Prostate gland (tissue), 2 donors: ENCODE results near the gene MORC3.

Experiments used
- CTCF ChIP-seq, 4 experiments: fragments of 200-600 bp in 2 of 4; fragments of 450-650 bp in 2 of 4; sonication (generic) in 2 of 4; IDR thresholded peaks; 1 replicate in 3 of 4; 2 replicates in 1 of 4; pipeline ENCODE4 v1.5.1; 2016 to 2019; ENCODE audit warnings: antibody characterized with exemption in 4 of 4, mild to moderate bottlenecking in 2 of 4, moderate library complexity in 2 of 4
- POLR2A ChIP-seq: fragments of 450-650 bp; IDR thresholded peaks from one replicate; pipeline ENCODE4 v1.6.1; 2016; ENCODE audit warnings: antibody characterized with exemption, mild to moderate bottlenecking

DNA sequence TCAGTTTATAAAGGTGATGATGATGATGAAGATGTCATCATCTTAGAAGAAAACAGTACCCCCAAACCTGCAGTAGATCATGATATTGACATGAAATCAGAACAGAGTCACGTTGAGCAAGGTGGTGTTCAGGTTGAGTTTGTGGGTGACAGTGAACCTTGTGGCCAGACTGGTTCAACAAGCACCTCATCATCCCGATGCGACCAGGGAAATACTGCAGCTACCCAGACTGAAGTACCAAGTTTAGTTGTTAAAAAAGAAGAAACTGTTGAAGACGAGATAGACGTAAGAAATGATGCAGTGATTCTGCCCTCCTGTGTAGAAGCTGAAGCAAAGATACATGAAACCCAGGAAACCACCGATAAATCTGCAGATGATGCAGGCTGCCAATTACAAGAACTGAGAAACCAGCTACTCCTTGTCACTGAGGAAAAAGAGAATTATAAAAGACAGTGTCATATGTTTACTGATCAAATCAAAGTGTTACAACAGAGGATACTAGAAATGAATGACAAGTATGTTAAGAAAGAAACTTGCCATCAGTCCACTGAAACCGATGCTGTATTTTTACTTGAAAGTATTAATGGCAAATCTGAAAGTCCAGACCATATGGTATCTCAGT lies 49.2 kb downstream of the MORC3 start:
- TF ChIP-seq CTCF (IDR thresholded peaks at IDR 0.05) (no peak), POLR2A (no peak)
